H9 (cell line): ENCODE results near the gene POLD3. TPM values are rescaled to one million over a fixed set of nuclear protein-coding genes. Genes with fewer than 3 reads are reported as not detected.

Source experiments
- DNase-seq: peaks from one replicate; pipeline ENCODE4 v3.0.0-alpha.2; 2017
- H2AFZ ChIP-seq: one replicate; pipeline ENCODE4 v1.6.1; 2013; ENCODE audit warnings: mild to moderate bottlenecking, low read length, control low read depth, moderate library complexity
- H2AK5ac ChIP-seq: 2 replicates; pipeline ENCODE4 v1.6.1; 2013; ENCODE audit warnings: low read length, control low read depth, mixed read lengths; ENCODE audit not compliant: insufficient read length
- H2BK120ac ChIP-seq: one replicate; pipeline ENCODE4 v1.6.1; 2013; ENCODE audit warnings: low read depth, mild to moderate bottlenecking, low read length, control low read depth, inconsistent platforms; ENCODE audit not compliant: poor library complexity, severe bottlenecking
- H2BK12ac ChIP-seq: 2 replicates; pipeline ENCODE4 v1.6.1; 2013; ENCODE audit warnings: low read length, control low read depth, mixed read lengths, low read depth; ENCODE audit not compliant: insufficient read length
- H2BK15ac ChIP-seq: 2 replicates; pipeline ENCODE4 v1.6.1; 2013; ENCODE audit warnings: low read depth, low read length, control low read depth
- H2BK20ac ChIP-seq: one replicate; pipeline ENCODE4 v1.6.1; 2013; ENCODE audit warnings: low read depth, mild to moderate bottlenecking, low read length, control low read depth, inconsistent platforms; ENCODE audit not compliant: poor library complexity, severe bottlenecking
- H2BK5ac ChIP-seq: 2 replicates; pipeline ENCODE4 v1.6.1; 2013; ENCODE audit warnings: low read length, control low read depth, mixed read lengths; ENCODE audit not compliant: insufficient read length
- H3K14ac ChIP-seq: 2 replicates; pipeline ENCODE4 v1.6.1; 2013; ENCODE audit warnings: low read length, control low read depth; ENCODE audit not compliant: insufficient read depth
- H3K18ac ChIP-seq: 2 replicates; pipeline ENCODE4 v1.6.1; 2013; ENCODE audit warnings: low read depth, mild to moderate bottlenecking, mixed read lengths, low read length, control low read depth; ENCODE audit not compliant: insufficient read length
- H3K23ac ChIP-seq: 2 replicates; pipeline ENCODE4 v1.6.1; 2013; ENCODE audit warnings: low read length, control low read depth, mixed read lengths, low read depth; ENCODE audit not compliant: insufficient read length
- H3K23me2 ChIP-seq: 2 replicates; pipeline ENCODE4 v1.6.1; 2013; ENCODE audit warnings: low read depth, mild to moderate bottlenecking, mixed read lengths, low read length, control low read depth; ENCODE audit not compliant: insufficient read length, poor library complexity, severe bottlenecking
- H3K27ac ChIP-seq: 2 replicates; pipeline ENCODE4 v1.5.1; 2013; ENCODE audit warnings: low read length, control low read depth, mixed read lengths, low read depth; ENCODE audit not compliant: insufficient read length
- H3K27me3 ChIP-seq: 2 replicates; pipeline ENCODE4 v1.6.1; 2013; ENCODE audit warnings: low read length, control low read depth, inconsistent platforms; ENCODE audit not compliant: insufficient read depth
- H3K4ac ChIP-seq: 2 replicates; pipeline ENCODE4 v1.6.1; 2013; ENCODE audit warnings: low read depth, mild to moderate bottlenecking, control low read depth, inconsistent platforms, low read length, moderate library complexity
- H3K4me1 ChIP-seq: 2 replicates; pipeline ENCODE4 v1.6.1; 2013; ENCODE audit warnings: low read length, control low read depth, inconsistent platforms; ENCODE audit not compliant: insufficient read depth
- H3K4me2 ChIP-seq: 2 replicates; pipeline ENCODE4 v1.6.1; 2013; ENCODE audit warnings: low read length, control low read depth, mixed read lengths; ENCODE audit not compliant: insufficient read length, insufficient read depth
- H3K56ac ChIP-seq: 2 replicates; pipeline ENCODE4 v1.6.1; 2013; ENCODE audit warnings: low read depth, mild to moderate bottlenecking, mixed read lengths, low read length, control low read depth; ENCODE audit not compliant: insufficient read length
- H3K79me1 ChIP-seq: 2 replicates; pipeline ENCODE4 v1.6.1; 2013; ENCODE audit warnings: low read depth, mild to moderate bottlenecking, moderate library complexity, low read length, control low read depth, inconsistent platforms; ENCODE audit not compliant: insufficient read depth, poor library complexity, severe bottlenecking
- H3K79me2 ChIP-seq: 2 replicates; pipeline ENCODE4 v1.6.1; 2013; ENCODE audit warnings: low read length, control low read depth, inconsistent platforms; ENCODE audit not compliant: insufficient read depth
- H3K9ac ChIP-seq: 2 replicates; pipeline ENCODE4 v1.6.1; 2013; ENCODE audit warnings: low read length, control low read depth, mixed read lengths; ENCODE audit not compliant: insufficient read length; ENCODE audit errors: extremely low read depth
- H3K9me3 ChIP-seq: one replicate; pipeline ENCODE4 v1.6.1; 2013; ENCODE audit warnings: low read depth, low read length, inconsistent platforms; ENCODE audit not compliant: control insufficient read depth
- H3T11ph ChIP-seq: one replicate; pipeline ENCODE4 v1.6.1; 2013; ENCODE audit warnings: mild to moderate bottlenecking, low read length, control low read depth, inconsistent platforms
- H4K20me1 ChIP-seq: one replicate; pipeline ENCODE4 v1.6.1; 2013; ENCODE audit not compliant: control insufficient read depth, insufficient read length, insufficient read depth
- H4K5ac ChIP-seq: 2 replicates; pipeline ENCODE4 v1.6.1; 2013; ENCODE audit warnings: low read depth, mild to moderate bottlenecking, mixed read lengths, low read length, control low read depth; ENCODE audit not compliant: insufficient read length
- H4K8ac ChIP-seq: replicated peaks from 2 replicates; pipeline ENCODE4 v1.6.1; 2013; ENCODE audit warnings: low read length, control low read depth, mixed read lengths, low read depth; ENCODE audit not compliant: insufficient read length
- H4K91ac ChIP-seq: 2 replicates; pipeline ENCODE4 v1.6.1; 2013; ENCODE audit warnings: low read depth, mild to moderate bottlenecking, moderate library complexity, mixed read lengths, low read length, control low read depth; ENCODE audit not compliant: insufficient read length
- H3K27ac Mint-ChIP-seq, 3 experiments: 2 replicates in 2 of 3; 3 replicates in 1 of 3; pipeline ENCODE4 v1.8.0; 2020 to 2021; ENCODE audit warnings: mixed read lengths in 3 of 3, mild to moderate bottlenecking in 1 of 3, moderate library complexity in 1 of 3
- H3K27me3 Mint-ChIP-seq: 2 replicates; pipeline ENCODE4 v1.8.0; 2021; ENCODE audit warnings: low read depth, mild to moderate bottlenecking, moderate library complexity, mixed read lengths
- H3K36me3 Mint-ChIP-seq, 3 experiments: 2 replicates in 2 of 3; 3 replicates in 1 of 3; pipeline ENCODE4 v1.8.0; 2020 to 2021; ENCODE audit warnings: low read depth in 3 of 3, mixed read lengths in 3 of 3; ENCODE audit not compliant: insufficient read depth in 1 of 3
- H3K4me1 Mint-ChIP-seq, 2 experiments: 2 replicates each; pipeline ENCODE4 v1.8.0; 2020; ENCODE audit warnings: mixed read lengths in 2 of 2
- H3K4me3 Mint-ChIP-seq, 2 experiments: 2 replicates in 1 of 2; 3 replicates in 1 of 2; pipeline ENCODE4 v1.8.0; 2020 to 2021; ENCODE audit warnings: mild to moderate bottlenecking in 2 of 2, mixed read lengths in 2 of 2, moderate library complexity in 1 of 2
- H3K9me3 Mint-ChIP-seq, 2 experiments: 2 replicates in 1 of 2; 3 replicates in 1 of 2; pipeline ENCODE4 v1.8.0; 2020; ENCODE audit warnings: mild to moderate bottlenecking in 2 of 2, mixed read lengths in 2 of 2, moderate library complexity in 1 of 2
- CTCF ChIP-seq: fragments of 200-600 bp; sonication (generic); conservative IDR thresholded peaks from 3 replicates; pipeline ENCODE4 v1.8.0; 2021; ENCODE audit warnings: antibody characterized with exemption, mild to moderate bottlenecking
- WGBS: extraction: QIAGEN DNeasy Blood & Tissue Kit; methylation state at CpG from one replicate; pipeline ENCODE4 v1.1.7; 2013; ENCODE audit warnings: missing lambda C conversion rate, low lambda C conversion rate, mixed read lengths; ENCODE audit not compliant: insufficient read length; ENCODE audit errors: extremely low coverage; 5-methylcytosine and 5-hydroxymethylcytosine counted together
- total RNA-seq: library from RNA; stranded (reverse); gene quantifications from 2 replicates; pipeline ENCODE4 v1.2.1, GENCODE V29; 2021

POLD3 gene
- total RNA-seq, 1 experiment from 2014 or later: 34.1 TPM

DNA sequence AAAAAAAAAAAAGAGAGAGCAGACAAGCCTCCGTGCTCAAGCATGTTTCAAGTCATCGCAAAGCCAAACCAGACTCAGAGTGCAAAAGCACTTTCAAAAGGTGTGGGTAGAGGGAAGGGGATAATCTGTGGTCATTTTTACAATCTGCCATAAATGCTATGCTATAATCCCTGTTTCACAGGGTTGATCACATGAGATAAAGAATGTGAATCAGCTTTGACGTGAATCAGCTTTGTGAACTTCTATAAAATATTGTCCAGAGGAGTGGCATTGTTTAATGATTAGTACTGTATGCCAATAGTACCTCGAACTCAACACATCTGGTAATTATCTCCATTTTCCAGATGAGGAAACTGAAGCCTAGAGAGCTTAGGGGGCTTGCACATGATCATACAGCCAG lies 20.0 kb upstream of the POLD3 start:
- no peak for DNase-seq
- TF ChIP-seq CTCF: no peak
- H3K4me3 Mint-ChIP-seq: no peak overlapping the region

More for the DNA sequence above, 20.0 kb upstream of the POLD3 start:
- no peak overlapping the region; a peak in 1 of 7 replicates for H3K27ac Mint-ChIP-seq
- no peak overlapping the region for H2BK15ac ChIP-seq
- H3K4me1 ChIP-seq: no peaks in the 10 kb centered on the region
- no peaks in the 10 kb centered on the region for H3K4me1 Mint-ChIP-seq
- no peak overlapping the region for H4K5ac ChIP-seq
- no peak overlapping the region for H2AFZ ChIP-seq
- no peak overlapping the region for H3K56ac ChIP-seq
- no peaks in the 10 kb centered on the region for H3K23me2 ChIP-seq
- no peaks in the 10 kb centered on the region for H3K9me3 Mint-ChIP-seq
- no peak overlapping the region for H4K8ac ChIP-seq
- H3K4ac ChIP-seq: no peak overlapping the region
- H3K36me3 Mint-ChIP-seq: no peaks in the 10 kb centered on the region
- no CpG with 5 or more reads among the region's 4 CpGs for WGBS
- H2BK12ac ChIP-seq: no peak overlapping the region
- no peaks in the 10 kb centered on the region for H3K27me3 ChIP-seq
- H3K14ac ChIP-seq: no peak overlapping the region
- no peaks in the 10 kb centered on the region for H4K20me1 ChIP-seq
- H4K91ac ChIP-seq: no peak overlapping the region
- no peak overlapping the region for H2BK5ac ChIP-seq
- no peak overlapping the region for H3T11ph ChIP-seq
- no peak overlapping the region for H3K23ac ChIP-seq
- H2BK20ac ChIP-seq: no peak overlapping the region
- no peaks in the 10 kb centered on the region for H3K9me3 ChIP-seq
- no peaks in the 10 kb centered on the region for H3K79me1 ChIP-seq
- no peak overlapping the region for H2BK120ac ChIP-seq
- H3K27me3 Mint-ChIP-seq: no peaks in the 10 kb centered on the region
- no peak overlapping the region for H3K27ac ChIP-seq
- no peak overlapping the region for H3K9ac ChIP-seq
- no peaks in the 10 kb centered on the region for H3K79me2 ChIP-seq
- no peak overlapping the region for H2AK5ac ChIP-seq
- H3K4me2 ChIP-seq: no peak overlapping the region
- H3K18ac ChIP-seq: no peak overlapping the region
